ENCODE data around the gene SLC38A9.

Gene SLC38A9

DNA sequence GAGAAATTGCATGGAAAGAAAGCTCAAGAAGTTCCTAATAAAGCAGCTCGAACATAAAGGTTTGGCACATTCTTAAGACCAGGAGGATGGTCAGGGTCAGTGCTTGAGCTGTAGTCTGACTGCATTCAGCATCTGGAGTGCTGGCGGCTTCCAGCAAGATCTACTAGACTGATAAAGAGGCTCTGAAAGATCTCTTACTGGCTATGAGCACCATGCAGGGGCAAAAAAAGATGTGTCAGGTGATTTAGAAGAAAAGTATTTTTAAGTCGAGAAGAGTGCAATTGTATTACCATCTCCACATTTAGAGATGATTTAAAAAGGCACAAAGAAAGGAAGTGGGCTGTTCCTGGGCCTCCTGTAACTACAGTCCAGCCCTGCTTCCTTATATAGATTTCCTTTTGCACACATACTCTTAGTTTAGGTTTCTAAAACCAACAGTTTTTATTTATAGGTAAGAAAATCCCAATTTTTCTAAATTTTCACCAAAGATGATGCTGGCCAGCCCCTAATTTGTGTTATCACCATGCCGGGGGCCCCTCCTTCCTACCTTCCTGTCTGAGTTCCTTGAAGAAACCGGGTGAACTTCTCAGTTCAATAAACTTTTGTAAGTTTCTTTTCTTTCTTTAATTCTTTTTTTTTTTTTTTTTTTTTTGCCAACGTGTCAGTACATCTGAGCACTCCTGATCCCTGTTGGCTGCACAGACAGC, 111.5 kb downstream of the SLC38A9 start:
- Histone ChIP-seq H3K9ac (ENCODE audit: low read depth, low read length) (peak overlapping the region; percentile 26), H3K9me3 (ENCODE audit: insufficient read depth, low read length, severe bottlenecking) (no peaks in the 10 kb centered on the region), H3K27ac (ENCODE audit: low read length) (peak overlapping the region; percentile 71), H3K4me2 (ENCODE audit: insufficient read depth, low read length) (peak overlapping the region; percentile 53), H2AFZ (ENCODE audit: low read depth, low read length) (peak overlapping the region; percentile 60), H3K79me2 (ENCODE audit: insufficient read depth, low read length) (no peaks in the 10 kb centered on the region), H4K20me1 (ENCODE audit: insufficient read depth, low read length) (no peaks in the 10 kb centered on the region), H3K27me3 (ENCODE audit: insufficient read depth, low read length, poor library complexity) (no peaks in the 10 kb centered on the region), H3K4me1 (ENCODE audit: insufficient read depth, low read length) (peaks cover 30% of the 10 kb centered on the region), H3K4me3 (ENCODE audit: low read depth in 1 of 2, low read length in 2 of 2) (peak overlapping the region in 1 of 2 experiments; percentile 25; a peak in 1 of 4 replicates), H3K36me3 (ENCODE audit: insufficient read depth, low read length) (no peaks in the 10 kb centered on the region)
- DNase-seq (peak; percentile 46), ATAC-seq (ENCODE audit: insufficient read depth, low read depth) (peak; percentile 86)
- TF ChIP-seq, protein P1, sequence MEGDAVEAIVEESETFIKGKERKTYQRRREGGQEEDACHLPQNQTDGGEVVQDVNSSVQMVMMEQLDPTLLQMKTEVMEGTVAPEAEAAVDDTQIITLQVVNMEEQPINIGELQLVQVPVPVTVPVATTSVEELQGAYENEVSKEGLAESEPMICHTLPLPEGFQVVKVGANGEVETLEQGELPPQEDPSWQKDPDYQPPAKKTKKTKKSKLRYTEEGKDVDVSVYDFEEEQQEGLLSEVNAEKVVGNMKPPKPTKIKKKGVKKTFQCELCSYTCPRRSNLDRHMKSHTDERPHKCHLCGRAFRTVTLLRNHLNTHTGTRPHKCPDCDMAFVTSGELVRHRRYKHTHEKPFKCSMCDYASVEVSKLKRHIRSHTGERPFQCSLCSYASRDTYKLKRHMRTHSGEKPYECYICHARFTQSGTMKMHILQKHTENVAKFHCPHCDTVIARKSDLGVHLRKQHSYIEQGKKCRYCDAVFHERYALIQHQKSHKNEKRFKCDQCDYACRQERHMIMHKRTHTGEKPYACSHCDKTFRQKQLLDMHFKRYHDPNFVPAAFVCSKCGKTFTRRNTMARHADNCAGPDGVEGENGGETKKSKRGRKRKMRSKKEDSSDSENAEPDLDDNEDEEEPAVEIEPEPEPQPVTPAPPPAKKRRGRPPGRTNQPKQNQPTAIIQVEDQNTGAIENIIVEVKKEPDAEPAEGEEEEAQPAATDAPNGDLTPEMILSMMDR (IDR thresholded peaks at IDR 0.05; ENCODE audit: borderline replicate concordance, extremely low read depth, low read length, poor library complexity, severe bottlenecking) = no peak
- TF ChIP-seq EZH2 (IDR thresholded peaks at IDR 0.05; ENCODE audit: borderline replicate concordance, low read depth, low read length, severe bottlenecking) = no peak

DNA sequence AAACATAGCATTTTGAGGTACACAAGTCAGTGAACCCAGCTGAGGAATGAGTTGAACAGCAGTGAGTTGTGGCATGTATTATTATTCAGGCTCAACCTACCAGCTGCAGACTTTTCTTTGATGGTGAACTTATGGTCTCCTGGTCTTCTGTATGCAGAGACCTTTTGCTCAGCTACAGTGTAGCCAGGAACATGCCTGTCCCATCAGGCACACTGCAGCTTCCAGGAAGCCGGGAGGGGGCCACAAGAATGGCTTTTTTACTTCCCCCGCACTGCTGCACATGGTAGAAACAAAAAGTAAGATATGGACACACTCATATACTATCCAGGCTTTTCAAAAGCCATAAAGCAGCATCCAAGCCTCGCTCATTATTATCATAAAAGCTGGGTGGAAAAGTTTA, 112.0 kb downstream of the SLC38A9 start:
- no peak overlapping the region for H3K4me3 ChIP-seq (ENCODE audit: low read depth in 1 of 2, low read length in 2 of 2)
- ATAC-seq (ENCODE audit: insufficient read depth, low read depth) (peak; percentile 37), DNase-seq (no peak)
- peak overlapping the region; percentile 71 for H3K27ac ChIP-seq (ENCODE audit: low read length)
- no peak for TF ChIP-seq EZH2 (IDR thresholded peaks at IDR 0.05; ENCODE audit: borderline replicate concordance, low read depth, low read length, severe bottlenecking)
- TF ChIP-seq, protein P1 (IDR thresholded peaks at IDR 0.05; ENCODE audit: borderline replicate concordance, extremely low read depth, low read length, poor library complexity, severe bottlenecking) = no peak
- H3K36me3 ChIP-seq (ENCODE audit: insufficient read depth, low read length) = no peaks in the 10 kb centered on the region
- H3K27me3 ChIP-seq (ENCODE audit: insufficient read depth, low read length, poor library complexity) = no peaks in the 10 kb centered on the region
- H3K4me1 ChIP-seq (ENCODE audit: insufficient read depth, low read length) = peaks cover 30% of the 10 kb centered on the region
- no peaks in the 10 kb centered on the region for H4K20me1 ChIP-seq (ENCODE audit: insufficient read depth, low read length)
- H2AFZ ChIP-seq (ENCODE audit: low read depth, low read length) = peak overlapping the region; percentile 60; the same call in 1 of the 2 replicates
- H3K9ac ChIP-seq (ENCODE audit: low read depth, low read length) = peak overlapping the region; percentile 26
- H3K79me2 ChIP-seq (ENCODE audit: insufficient read depth, low read length) = no peaks in the 10 kb centered on the region
- no peaks in the 10 kb centered on the region for H3K9me3 ChIP-seq (ENCODE audit: insufficient read depth, low read length, severe bottlenecking)
- 0 out of 2 replicates have a peak overlapping the region, but pooled peaks have one; percentile 53 for H3K4me2 ChIP-seq (ENCODE audit: insufficient read depth, low read length)

DNA sequence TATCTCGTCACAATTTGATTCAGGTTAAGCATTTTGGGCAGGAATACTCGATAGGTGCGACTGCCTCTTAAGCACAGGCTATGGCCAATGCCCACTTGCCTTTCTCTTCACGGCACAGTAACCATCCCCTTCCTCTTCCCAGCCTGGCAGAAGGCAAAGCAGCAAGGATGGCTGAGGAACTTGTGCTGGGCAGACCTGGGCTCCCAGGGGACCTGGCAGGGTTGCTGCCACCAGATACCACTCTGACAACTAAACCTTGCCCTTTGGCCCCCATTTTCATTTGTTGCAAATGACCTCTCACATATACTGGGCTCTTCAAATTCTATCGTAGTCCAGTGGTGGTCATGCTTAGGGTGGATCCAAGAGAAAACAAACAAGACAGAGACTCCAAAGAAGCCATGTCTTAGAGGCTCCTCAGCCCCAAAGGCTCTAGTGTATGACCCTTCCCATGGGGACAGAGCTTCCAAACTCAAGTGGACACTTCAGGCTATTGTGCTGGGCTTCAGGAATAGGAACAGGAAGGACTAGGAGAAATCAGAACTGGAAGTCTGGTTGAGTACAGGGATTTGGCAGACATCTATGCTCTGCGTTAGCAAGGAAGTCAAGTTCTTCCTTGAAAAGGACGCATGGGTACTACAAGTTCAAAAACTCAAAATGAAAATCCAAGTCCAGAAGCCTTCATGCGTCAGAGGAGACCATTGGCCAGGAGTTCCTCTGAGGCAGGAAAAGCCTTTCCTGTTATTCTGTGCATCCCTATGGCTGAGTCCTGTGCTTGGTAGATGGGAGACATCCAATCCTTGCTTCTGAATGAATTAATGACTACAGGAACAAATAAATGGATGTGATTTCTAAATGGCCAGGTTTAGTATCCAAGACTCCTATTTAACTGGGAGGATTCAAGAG, 112.7 kb downstream of the SLC38A9 start:
- no peaks in the 10 kb centered on the region for H4K20me1 ChIP-seq (ENCODE audit: insufficient read depth, low read length)
- H3K79me2 ChIP-seq (ENCODE audit: insufficient read depth, low read length) = no peaks in the 10 kb centered on the region
- no peak overlapping the region for H3K4me2 ChIP-seq (ENCODE audit: insufficient read depth, low read length)
- H3K27me3 ChIP-seq (ENCODE audit: insufficient read depth, low read length, poor library complexity) = no peaks in the 10 kb centered on the region
- no peak for ATAC-seq (ENCODE audit: insufficient read depth, low read depth)
- no peaks in the 10 kb centered on the region for H3K36me3 ChIP-seq (ENCODE audit: insufficient read depth, low read length)
- no peak for TF ChIP-seq EZH2 (IDR thresholded peaks at IDR 0.05; ENCODE audit: borderline replicate concordance, low read depth, low read length, severe bottlenecking)
- TF ChIP-seq, protein P1 (IDR thresholded peaks at IDR 0.05; ENCODE audit: borderline replicate concordance, extremely low read depth, low read length, poor library complexity, severe bottlenecking) = no peak
- H2AFZ ChIP-seq (ENCODE audit: low read depth, low read length) = no peak overlapping the region
- H3K4me1 ChIP-seq (ENCODE audit: insufficient read depth, low read length) = peaks cover 30% of the 10 kb centered on the region
- H3K9me3 ChIP-seq (ENCODE audit: insufficient read depth, low read length, severe bottlenecking) = no peaks in the 10 kb centered on the region
- no peak overlapping the region for H3K9ac ChIP-seq (ENCODE audit: low read depth, low read length)
- peak overlapping the region; percentile 71 for H3K27ac ChIP-seq (ENCODE audit: low read length)
- no peak for DNase-seq
- no peak overlapping the region for H3K4me3 ChIP-seq (ENCODE audit: low read depth in 1 of 2, low read length in 2 of 2)

Measured in DND-41 (cell line).